Fibroblast of villous mesenchyme (primary cell): ENCODE results near the gene FGF12. TPM values are rescaled to one million over a fixed set of nuclear protein-coding genes. Genes with fewer than 3 reads are reported as not detected.

ENCODE experiments used
- DNase-seq: peaks from one replicate; pipeline ENCODE4 v3.0.0-alpha.2; 2010; ENCODE audit warnings: low read depth
- H3K4me3 ChIP-seq: 2 replicates; pipeline ENCODE4 v1.5.1; 2011; ENCODE audit warnings: low read depth, mild to moderate bottlenecking, low read length
- total RNA-seq: library from RNA; depleted of rRNA; stranded (reverse); fragments of >200 nt; gene quantifications from 2 replicates; pipeline ENCODE4 v1.2.3, GENCODE V29; 2012
- TF ChIP-seq, protein P1 (sequence below): IDR thresholded peaks from 2 replicates; pipeline ENCODE4 v1.5.1; 2012; ENCODE audit warnings: low read depth, mild to moderate bottlenecking, low read length; ENCODE audit not compliant: insufficient read depth

FGF12 gene
- total RNA-seq, 1 donor: under 0.01 TPM

DNA sequence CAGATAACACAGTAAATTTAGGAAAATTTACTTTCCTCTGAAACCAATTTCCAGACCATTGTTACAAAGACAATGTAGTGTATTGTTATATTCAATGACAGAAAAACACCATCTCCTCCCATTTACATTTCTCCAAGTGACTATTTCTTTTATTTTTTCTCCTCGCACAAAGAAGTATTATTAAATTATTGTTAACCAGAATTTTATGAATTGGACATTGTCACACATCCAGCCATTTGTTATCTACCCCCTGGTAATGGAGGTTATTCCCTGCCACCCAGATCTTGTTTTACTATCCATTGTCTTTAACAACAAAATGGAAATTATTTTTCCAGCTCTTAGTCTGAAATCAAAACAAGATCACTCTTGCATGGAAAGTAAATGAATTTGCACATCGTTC is 511.3 kb downstream of the FGF12 start:
- no peak overlapping the region for H3K4me3 ChIP-seq
- DNase-seq: no peak
- TF ChIP-seq, protein P1, sequence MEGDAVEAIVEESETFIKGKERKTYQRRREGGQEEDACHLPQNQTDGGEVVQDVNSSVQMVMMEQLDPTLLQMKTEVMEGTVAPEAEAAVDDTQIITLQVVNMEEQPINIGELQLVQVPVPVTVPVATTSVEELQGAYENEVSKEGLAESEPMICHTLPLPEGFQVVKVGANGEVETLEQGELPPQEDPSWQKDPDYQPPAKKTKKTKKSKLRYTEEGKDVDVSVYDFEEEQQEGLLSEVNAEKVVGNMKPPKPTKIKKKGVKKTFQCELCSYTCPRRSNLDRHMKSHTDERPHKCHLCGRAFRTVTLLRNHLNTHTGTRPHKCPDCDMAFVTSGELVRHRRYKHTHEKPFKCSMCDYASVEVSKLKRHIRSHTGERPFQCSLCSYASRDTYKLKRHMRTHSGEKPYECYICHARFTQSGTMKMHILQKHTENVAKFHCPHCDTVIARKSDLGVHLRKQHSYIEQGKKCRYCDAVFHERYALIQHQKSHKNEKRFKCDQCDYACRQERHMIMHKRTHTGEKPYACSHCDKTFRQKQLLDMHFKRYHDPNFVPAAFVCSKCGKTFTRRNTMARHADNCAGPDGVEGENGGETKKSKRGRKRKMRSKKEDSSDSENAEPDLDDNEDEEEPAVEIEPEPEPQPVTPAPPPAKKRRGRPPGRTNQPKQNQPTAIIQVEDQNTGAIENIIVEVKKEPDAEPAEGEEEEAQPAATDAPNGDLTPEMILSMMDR: no peak

DNA sequence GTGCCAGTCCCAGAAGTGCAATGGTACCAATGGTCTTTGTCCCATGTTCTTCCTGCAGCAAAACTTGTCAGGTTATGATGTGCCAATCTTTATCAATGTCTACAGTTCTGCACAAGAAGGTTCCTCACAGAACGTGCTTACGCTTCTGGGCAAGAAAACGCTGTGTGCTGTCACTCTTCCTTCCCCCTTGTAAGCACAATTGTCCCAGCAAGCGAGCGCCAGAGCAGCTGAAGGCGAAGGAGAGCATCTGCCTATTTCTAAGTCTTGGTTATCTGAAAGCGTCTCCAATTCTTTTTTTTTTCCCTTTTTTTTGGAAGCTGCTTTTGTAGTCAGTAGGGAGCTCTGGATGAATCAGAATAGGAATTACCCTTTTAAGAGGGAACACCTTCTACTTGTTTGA is 514.4 kb downstream of the FGF12 start:
- TF ChIP-seq, protein P1: no peak
- no peak overlapping the region for H3K4me3 ChIP-seq
- DNase-seq: no peak

DNA sequence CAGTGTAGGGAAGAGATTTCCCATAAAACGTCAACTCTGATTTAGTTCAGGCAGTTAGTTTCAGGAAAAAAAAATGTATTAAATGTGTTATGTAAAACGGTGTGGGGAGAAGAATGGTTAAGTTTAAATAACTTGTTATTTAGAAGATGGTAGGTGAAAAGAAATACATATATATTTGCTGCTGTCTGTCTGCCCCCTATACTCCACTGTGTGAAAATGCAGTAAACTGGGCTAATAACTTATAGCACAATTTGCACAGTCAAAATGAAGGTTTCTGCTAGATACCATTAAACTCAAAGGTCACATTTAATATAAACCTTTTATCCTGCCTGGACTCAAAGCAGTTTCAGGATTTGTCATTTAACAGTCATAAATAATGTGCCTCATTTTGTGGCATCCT is 515.0 kb downstream of the FGF12 start:
- no peak overlapping the region for H3K4me3 ChIP-seq
- no peak for DNase-seq
- TF ChIP-seq, protein P1: no peak

DNA sequence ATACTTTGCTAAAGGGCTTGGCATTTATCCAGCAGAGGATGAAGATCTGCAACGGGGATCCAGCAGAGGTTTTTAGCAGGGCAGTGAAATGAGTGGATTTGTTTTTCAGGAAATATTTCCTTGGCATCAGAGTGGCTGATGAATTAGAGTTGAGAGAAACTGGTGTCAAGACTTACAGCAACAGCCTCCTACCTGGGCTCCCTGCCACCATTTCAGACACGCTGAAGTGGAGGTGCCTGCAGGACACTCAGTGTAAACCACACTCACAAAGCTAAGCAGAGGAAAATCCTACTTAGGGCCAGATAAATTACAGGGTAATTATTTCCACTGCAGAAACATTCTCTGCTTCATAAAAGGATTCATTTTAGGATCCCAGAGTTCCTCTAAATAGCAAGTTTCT is 519.7 kb downstream of the FGF12 start:
- no peak for DNase-seq
- H3K4me3 ChIP-seq: no peak overlapping the region
- TF ChIP-seq, protein P1: no peak

DNA sequence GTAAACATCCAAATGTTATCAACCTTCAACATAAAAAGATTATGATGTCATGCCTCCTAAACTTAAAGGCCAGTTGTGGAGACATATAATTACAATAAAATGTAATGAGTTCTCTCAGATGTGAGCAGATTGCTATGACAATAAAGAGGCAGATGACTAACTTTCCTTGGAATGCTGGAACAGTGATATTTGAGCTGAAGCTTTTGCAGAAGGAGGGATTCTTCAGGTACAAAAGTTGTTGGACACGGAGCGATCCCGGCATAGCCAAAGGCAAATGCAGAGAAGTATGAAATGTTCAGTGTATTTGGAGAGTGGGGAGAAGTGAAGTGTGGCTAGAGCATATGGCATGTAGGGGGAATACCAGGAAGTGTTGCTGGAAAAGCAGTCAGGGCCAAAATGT is 520.1 kb downstream of the FGF12 start:
- H3K4me3 ChIP-seq: no peak overlapping the region
- DNase-seq: no peak
- TF ChIP-seq, protein P1: no peak

DNA sequence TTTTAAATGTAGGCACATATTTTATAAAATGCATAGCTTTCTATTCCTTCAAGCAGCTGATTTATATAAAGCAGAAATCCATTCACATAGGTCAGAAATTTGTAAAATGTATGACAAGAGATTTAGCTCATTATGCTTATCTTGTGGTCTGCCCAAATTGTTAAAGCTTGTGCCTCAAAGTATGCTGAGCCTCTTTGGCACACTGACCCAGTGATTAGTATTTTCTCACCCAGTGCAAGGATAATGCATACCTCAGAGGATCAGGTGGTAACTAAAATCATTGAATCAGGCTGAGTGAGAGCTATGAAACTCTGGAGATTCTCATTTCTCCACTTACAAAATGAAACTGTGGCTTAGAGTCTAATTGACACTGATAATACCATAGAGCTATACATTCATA is 533.3 kb downstream of the FGF12 start:
- DNase-seq: no peak
- TF ChIP-seq, protein P1: no peak
- no peak overlapping the region for H3K4me3 ChIP-seq

DNA sequence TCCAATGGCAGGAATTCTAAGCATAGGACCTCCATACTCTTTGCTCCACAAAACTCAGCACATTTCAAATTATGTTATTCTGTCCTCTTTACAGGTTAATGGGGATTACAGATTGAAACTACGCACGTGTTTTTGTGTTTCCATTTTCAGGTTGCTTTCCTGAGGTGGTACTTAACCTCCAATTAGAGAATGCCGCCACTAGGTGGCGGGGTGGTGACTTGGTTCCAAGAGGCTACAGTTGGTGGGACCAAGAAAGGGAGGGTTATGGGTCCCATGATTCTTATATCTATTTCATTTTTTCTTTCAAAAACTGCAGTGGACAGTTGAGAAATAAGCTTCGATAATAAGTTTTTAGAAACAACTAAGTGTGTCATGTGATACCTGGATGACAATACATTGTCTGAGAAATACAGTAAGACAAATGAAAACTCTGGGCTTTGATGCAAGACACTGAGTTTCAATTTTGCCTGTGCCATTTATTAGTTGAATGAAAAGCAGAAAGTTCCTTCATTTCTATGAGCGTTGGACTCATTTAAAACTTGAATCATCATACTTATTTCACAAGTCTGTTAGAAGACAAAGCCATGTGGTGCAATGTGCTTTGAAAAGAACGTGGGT is 539.0 kb downstream of the FGF12 start:
- peak; percentile 3 for DNase-seq
- H3K4me3 ChIP-seq: no peak overlapping the region
- TF ChIP-seq, protein P1: peak; percentile 46
